HG03342 (cell line): ENCODE measurements around the gene ENPP6.

Experiments
- ATAC-seq: cut with Tn5 transposase; IDR thresholded peaks from one replicate; pipeline ENCODE4 v1.9.1; 2021; ENCODE audit warnings: mild to moderate bottlenecking, moderate library complexity; ENCODE audit not compliant: unreplicated experiment

ENPP6 gene

GRCh38 chr4:184192933-184193332 is 24.7 kb downstream of the ENPP6 start:
- ATAC-seq = no peak

GRCh38 chr4:184191267-184191666 is 26.4 kb downstream of the ENPP6 start:
- ATAC-seq = no peak

GRCh38 chr4:184190711-184191110 is 27.0 kb downstream of the ENPP6 start:
- no peak for ATAC-seq

GRCh38 chr4:184189966-184190365 is 27.7 kb downstream of the ENPP6 start:
- no peak for ATAC-seq

- ATAC-seq = no peak
These were observed 29.0 kb downstream of the ENPP6 start for GRCh38 chr4:184188443-184189400.

- ATAC-seq = no peak
These were observed 40.4 kb downstream of the ENPP6 start for GRCh38 chr4:184177271-184177670.

GRCh38 chr4:184174571-184175488 is 42.8 kb downstream of the ENPP6 start:
- ATAC-seq = no peak

GRCh38 chr4:184171011-184171410 is 46.7 kb downstream of the ENPP6 start:
- ATAC-seq = no peak

- no peak for ATAC-seq
These were observed 48.3 kb downstream of the ENPP6 start for GRCh38 chr4:184169225-184169867.

- ATAC-seq = peak; percentile 75
These were observed 49.2 kb downstream of the ENPP6 start for GRCh38 chr4:184168406-184169019.

- ATAC-seq = peak; percentile 92
These were observed 50.1 kb downstream of the ENPP6 start for GRCh38 chr4:184167576-184167975.

GRCh38 chr4:184166736-184167135 is 50.9 kb downstream of the ENPP6 start:
- ATAC-seq = no peak

- no peak for ATAC-seq
These were observed 52.4 kb downstream of the ENPP6 start for GRCh38 chr4:184165291-184165690.

- no peak for ATAC-seq
These were observed 53.9 kb downstream of the ENPP6 start for GRCh38 chr4:184163813-184164212.

- no peak for ATAC-seq
These were observed 55.1 kb downstream of the ENPP6 start for GRCh38 chr4:184162596-184162995.

- no peak for ATAC-seq
These were observed 60.4 kb downstream of the ENPP6 start for GRCh38 chr4:184157322-184157721.

GRCh38 chr4:184156163-184156920 is 61.3 kb downstream of the ENPP6 start:
- no peak for ATAC-seq

GRCh38 chr4:184154199-184154598 is 63.5 kb downstream of the ENPP6 start:
- ATAC-seq = no peak

GRCh38 chr4:184153781-184154180 is 63.9 kb downstream of the ENPP6 start:
- no peak for ATAC-seq

GRCh38 chr4:184151988-184152485 is 65.6 kb downstream of the ENPP6 start:
- ATAC-seq = no peak
